Left renal cortex interstitium (tissue), 4 donors: ENCODE measurements around the gene APBA1. TPM values are rescaled to one million over a fixed set of nuclear protein-coding genes. Genes with fewer than 3 reads are reported as not detected.

Experiments
- DNase-seq, 4 donors: peaks; one replicate each; pipeline ENCODE4 v3.0.0-alpha.2; 2013; ENCODE audit warnings: low read depth in 4 of 4, low spot score in 2 of 4, missing footprints in 1 of 4
- polyA plus RNA-seq, 4 donors: library from polyadenylated mRNA; unstranded; fragments of 120-200 nt; gene quantifications; one replicate each; pipeline ENCODE4 v1.2.1, GENCODE V29; 2013; ENCODE audit not compliant: insufficient read length in 4 of 4

APBA1 gene
- polyA plus RNA-seq, 4 donors = 13.6 to 17.8 (median 16.6) TPM

DNA sequence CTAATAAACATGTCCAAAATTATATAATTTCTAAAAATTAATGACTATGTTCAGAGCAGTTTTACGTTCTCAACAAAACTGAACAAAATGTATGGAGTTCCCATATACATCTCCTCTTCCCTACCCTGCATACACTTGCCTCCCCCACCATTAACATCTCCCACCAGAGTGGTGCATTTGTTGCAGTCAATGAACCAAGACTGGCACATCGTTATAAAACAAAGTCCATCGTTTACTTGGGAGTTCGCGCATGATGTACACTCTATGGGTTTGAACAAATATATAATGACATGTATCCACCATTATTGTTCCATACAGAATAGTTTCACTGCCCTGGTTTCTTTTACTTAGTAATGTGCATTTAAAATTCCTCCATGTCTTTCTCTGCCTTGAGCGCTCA, 130.1 kb downstream of the APBA1 start:
- DNase-seq = no peak

- no peak for DNase-seq
Measured at GRCh38 chr9:69535911-69536310, 136.3 kb downstream of the APBA1 start.

GRCh38 chr9:69535286-69535832, 136.8 kb downstream of the APBA1 start:
- no peak for DNase-seq

- no peak for DNase-seq
Measured at GRCh38 chr9:69532396-69532795, 139.8 kb downstream of the APBA1 start.

DNA sequence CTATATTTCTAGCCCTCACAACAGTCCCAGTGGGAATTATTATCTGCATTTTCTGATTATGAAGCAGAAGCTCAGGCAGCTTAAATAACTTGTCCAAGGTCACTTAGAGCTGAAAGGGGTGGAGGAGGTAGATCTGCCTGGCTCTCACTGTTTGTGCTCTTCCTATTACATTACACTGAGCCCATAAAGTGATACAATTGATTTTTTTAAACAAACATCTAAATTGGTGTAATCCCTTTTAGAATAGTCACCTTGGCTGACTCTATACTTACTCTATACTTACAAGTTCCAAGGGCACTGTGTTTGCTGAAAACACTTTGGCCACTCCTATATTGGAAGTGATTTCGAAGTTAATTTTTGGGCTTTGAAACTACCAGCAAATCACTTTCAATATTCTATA, 144.7 kb downstream of the APBA1 start:
- no peak for DNase-seq

GRCh38 chr9:69526699-69527098, 145.5 kb downstream of the APBA1 start:
- no peak for DNase-seq

GRCh38 chr9:69519470-69520240, 152.5 kb downstream of the APBA1 start:
- DNase-seq = no peak

DNA sequence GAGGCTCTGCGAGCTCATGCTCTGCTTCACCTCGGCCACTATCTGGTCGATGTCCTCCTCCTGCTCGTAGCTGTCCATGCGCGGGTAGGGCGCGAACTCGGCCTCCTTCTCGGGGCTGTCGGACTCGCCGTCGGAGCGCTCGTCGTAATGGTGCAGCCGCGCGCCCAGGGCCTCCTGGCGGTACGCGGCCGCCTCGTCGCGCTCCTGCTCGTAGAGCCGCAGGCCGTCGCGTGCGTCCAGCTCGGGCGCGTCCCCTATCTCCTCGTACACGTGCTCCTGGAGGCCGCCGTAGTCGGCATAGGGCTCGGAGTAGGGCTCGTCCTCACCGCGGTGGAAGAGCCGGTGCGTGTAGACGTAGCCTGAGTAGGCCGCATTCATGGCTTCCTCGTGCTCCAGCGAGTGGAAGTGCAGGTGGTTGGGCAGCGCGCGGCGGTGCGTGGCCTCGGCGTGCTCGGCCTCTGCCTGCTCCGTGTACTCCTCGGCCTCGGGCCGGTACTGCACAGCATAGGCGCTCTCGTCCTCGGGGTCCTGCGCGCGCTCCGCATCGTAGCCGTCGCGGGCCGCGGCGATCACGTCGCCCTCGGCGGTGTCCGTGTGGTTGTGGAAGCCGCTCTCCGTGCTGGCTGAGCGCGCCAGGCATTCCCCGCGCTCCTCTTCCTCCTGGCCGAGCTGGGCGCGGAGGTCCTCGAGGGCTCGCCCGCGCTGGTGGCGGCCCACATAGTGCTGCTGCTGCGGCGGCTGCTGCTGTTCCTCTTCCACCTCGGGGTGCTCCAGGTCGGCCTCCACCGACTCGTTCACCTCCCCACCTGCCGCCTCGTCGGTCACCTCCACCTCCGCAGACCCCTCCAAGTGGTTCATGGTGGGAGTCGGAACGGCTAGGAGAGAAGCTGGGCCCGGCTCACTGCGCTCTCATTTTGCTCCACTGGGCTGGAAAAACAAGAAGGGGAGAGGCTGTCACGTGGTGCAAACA, 155.5 kb downstream of the APBA1 start:
- DNase-seq = no peak

GRCh38 chr9:69515810-69516209, 156.4 kb downstream of the APBA1 start:
- DNase-seq = no peak

DNA sequence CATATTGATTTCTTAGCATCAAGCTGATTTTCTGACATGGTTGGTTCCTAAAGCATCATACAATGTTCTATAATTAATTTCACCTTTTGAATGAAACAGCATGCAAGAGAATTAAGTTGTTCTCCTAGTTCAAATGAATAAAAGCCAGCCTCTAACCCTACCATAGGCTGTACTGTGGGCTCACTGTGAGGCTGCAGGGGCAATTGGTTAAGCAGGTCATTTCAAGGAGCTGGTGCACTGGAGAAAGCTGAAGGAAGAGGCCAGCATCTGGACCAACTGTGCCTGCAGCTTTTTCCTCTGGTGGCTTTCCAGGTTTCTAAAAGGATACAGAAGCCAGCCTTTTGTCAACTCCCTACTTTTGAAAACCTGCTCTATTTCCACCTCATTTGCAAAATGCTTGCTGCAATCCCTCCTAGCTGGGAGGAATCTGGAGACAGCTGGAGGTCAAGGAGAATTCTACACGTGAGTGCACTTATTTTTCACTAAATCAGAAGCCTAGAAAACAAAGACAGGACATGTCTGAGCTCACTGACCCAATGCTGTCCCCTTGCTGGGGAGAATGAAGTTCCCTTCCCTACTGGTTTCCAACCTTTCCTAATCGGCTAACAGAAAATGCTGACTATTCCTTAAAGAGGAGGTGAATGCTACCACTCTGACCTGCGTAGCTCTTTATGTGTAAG, 158.9 kb downstream of the APBA1 start:
- DNase-seq = no peak

DNA sequence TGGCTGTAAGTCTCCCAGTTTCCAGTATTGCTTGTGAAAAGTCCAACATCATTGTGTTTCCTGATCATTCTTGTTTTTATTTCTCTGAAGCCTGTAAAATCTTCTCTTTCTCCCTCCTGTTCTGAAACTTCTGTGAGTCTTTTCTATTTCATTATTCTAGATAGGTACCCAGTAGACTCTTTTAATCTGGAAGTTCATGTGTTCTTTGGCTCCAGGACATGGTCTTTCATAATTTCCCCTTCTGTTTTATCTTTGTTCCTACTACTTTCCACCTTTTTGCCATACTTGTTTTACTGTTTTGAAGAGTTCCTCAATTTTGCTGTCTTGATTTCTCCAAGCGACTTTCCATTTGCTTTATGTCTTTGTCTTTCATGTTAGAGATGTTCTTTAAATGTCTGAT, 168.1 kb downstream of the APBA1 start:
- DNase-seq = no peak

DNA sequence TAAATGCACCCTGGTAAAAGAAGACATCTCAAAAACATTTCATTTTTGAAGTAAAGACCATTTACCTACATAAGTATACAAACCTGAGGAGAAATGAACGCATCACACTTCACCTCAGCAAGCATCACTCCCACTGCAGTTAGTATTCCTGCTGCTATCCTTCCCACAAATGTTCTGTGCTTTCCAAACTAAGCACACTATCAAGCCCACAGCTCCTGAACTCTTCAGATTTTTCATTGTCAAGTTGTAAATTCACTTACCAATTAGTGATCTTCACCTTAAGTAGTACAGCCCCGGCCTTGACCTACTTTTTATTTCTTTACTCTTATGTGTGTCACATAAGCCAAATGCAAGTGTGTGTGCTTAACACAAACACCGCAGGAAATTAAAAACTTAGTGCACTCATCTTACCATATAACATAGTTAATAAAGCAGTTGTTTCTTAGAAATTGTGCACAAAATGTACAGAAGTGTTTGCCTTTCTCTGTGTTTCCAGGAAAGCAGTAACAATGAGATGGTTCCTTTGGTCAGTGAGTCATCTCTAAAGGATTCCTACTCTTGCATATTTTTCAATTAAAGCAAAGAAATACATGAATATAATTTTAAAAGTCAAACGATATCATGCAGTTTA, 169.4 kb downstream of the APBA1 start:
- no peak for DNase-seq

DNA sequence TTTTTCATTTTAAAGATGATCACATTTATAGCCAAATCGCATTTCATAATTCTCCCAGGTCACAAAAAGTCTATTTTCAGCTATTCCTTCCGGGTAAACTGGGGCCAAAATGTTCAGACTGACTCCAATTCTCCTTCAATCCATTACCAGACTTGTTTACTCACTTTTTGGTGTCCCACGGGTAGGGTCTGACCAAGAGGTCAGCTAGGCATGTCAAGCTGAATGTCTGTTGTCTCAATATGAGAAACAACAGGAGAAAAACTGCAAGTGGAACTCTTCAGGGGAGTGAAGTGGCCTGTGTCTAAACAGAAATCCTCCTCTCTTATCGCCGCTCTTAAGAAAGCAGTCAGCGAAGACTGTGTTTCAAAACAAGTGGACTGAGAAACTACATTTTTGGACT, 171.3 kb downstream of the APBA1 start:
- no peak for DNase-seq

- DNase-seq = no peak
Measured at GRCh38 chr9:69499959-69500358, 172.2 kb downstream of the APBA1 start.

DNA sequence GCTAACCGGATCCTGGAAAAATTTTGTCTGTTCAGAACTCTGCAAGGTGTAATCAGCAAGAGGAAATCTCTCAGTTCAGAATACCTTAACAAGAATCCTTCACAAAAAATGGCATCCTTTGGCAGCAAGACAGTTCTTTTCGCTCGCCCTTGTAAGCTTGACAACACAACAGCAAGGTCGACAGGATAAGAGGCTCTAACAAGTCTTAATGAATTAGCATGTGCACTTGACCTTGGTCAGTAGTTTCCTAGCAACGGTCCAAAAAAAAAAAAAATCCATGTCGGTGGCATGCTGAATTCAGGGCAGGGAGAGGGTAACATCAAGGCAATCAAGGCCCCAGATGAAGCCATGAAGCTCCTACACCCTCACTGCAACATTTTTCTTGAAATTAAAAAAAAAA, 172.8 kb downstream of the APBA1 start:
- DNase-seq = no peak

GRCh38 chr9:69498470-69498869, 173.7 kb downstream of the APBA1 start:
- no peak for DNase-seq

DNA sequence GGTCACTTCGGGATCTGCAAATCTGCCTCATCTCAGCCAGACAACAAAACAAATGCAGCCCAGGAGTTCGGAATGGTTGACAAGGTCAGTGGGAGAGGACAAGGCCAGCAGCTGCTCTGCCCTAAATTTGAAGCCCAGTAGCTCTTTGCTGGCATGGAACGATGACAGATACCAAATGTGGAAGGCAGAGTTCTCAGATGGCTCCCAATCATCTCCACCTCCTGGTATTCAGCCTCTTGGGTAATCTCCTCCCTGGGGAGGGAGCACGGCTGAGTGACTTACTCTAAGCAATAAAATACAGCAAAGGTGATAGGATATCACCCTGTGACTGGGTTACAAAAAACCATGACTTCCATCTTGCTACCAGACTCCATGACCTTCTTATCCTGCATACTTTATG, 174.4 kb downstream of the APBA1 start:
- DNase-seq = no peak

- no peak for DNase-seq
Measured at GRCh38 chr9:69496846-69497450, 175.2 kb downstream of the APBA1 start.

GRCh38 chr9:69495296-69495695, 176.9 kb downstream of the APBA1 start:
- DNase-seq = peak in 1 of 4 donors; percentile 36

- DNase-seq = no peak
Measured at GRCh38 chr9:69494763-69495162, 177.4 kb downstream of the APBA1 start.
